Activated naive CD8-positive, alpha-beta T cell treated with anti-CD3 and anti-CD28 coated beads, Interleukin-2, amount 10 ng/mL, durations not matched to agents 7 days and 5 days (primary cell): ENCODE results near the gene GALNT17. TPM values are rescaled to one million over a fixed set of nuclear protein-coding genes. Genes with fewer than 3 reads are reported as not detected.

ENCODE experiments used
- ATAC-seq: fragments of 150-1000 bp; cut with Tn5 transposase; one replicate; pipeline ENCODE4 v1.10.0; 2021; ENCODE audit warnings: low read depth, moderate library complexity
- POLR2A ChIA-PET: fragments of 350-600 bp; sonication (Branson Sonifier 250); formaldehyde crosslinking; loops from one replicate; lab custom pipeline; 2021; ENCODE audit warnings: antibody characterized with exemption; lab: Charles Lee
- DNase-seq: peaks from one replicate; pipeline ENCODE4 v3.0.0; 2021
- H3K27ac Mint-ChIP-seq: one replicate; pipeline ENCODE4 v1.8.0; 2022; ENCODE audit warnings: mild to moderate bottlenecking, mixed read lengths
- H3K27me3 Mint-ChIP-seq: one replicate; pipeline ENCODE4 v1.8.0; 2022; ENCODE audit warnings: mild to moderate bottlenecking, moderate library complexity, mixed read lengths
- H3K36me3 Mint-ChIP-seq: one replicate; pipeline ENCODE4 v1.8.0; 2021; ENCODE audit warnings: mild to moderate bottlenecking, mixed read lengths
- H3K4me1 Mint-ChIP-seq: one replicate; pipeline ENCODE4 v1.8.0; 2021; ENCODE audit warnings: mixed read lengths
- H3K4me3 Mint-ChIP-seq: one replicate; pipeline ENCODE4 v1.8.0; 2022; ENCODE audit warnings: mild to moderate bottlenecking, moderate library complexity, mixed read lengths
- H3K9me3 Mint-ChIP-seq: one replicate; pipeline ENCODE4 v1.8.0; 2021; ENCODE audit warnings: mixed read lengths
- total RNA-seq, 2 experiments: library from RNA; stranded (reverse); gene quantifications; one replicate each; pipeline ENCODE4 v1.2.3, GENCODE V29; 2021

GALNT17 gene
- total RNA-seq, 2 experiments from 2014 or later: not detected

DNA sequence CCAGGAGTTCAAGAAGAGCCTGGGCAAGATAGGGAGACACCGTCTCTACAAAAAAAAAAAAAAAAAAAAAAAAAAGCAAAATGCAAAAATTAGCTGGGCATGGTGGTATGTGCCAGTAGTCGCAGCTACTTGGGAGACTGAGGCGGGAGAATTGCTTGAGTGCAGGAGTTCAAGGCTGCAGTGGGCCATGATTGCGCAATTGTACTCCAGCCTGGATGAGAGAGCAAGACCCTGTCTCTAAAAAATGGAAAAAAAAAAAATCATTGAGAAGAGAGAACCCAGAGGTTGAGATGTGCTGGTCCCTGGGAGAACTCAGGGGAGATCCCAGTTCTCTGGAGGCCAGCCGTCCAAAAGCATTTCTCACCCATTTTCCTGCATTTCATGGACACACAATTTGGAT lies 95.2 kb downstream of the GALNT17 start:
- POLR2A ChIA-PET: no interaction called here
- peaks cover 14% of the 10 kb centered on the region for H3K9me3 Mint-ChIP-seq
- DNase-seq (no peak), ATAC-seq (no peak)
- no peaks in the 10 kb centered on the region for H3K36me3 Mint-ChIP-seq
- H3K27me3 Mint-ChIP-seq: no peaks in the 10 kb centered on the region
- no peaks in the 10 kb centered on the region for H3K4me1 Mint-ChIP-seq
- no peak overlapping the region for H3K4me3 Mint-ChIP-seq
- no peak overlapping the region for H3K27ac Mint-ChIP-seq

DNA sequence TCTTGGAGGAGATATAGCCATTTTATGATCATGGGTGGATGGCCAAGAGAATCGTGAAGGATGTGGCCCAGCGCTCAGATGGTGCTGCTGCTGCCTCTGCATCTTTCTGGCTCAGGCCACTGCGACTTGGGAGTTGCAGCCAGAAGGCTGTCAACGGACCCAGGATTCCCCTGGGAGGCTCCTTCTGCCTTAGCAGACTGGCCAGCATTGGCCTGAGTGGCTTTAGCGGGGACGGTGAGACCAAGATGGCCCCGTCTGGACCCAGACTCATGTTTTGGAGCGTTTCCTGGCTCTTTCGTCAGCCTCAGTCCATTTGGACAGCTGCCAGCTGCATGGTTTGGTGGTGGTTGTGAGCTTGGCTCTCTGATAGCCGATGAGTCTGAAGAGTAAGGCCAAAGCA lies 97.2 kb downstream of the GALNT17 start:
- H3K36me3 Mint-ChIP-seq: no peaks in the 10 kb centered on the region
- POLR2A ChIA-PET: no interaction called here
- ATAC-seq: no peak
- no peak overlapping the region for H3K4me3 Mint-ChIP-seq
- DNase-seq: no peak
- peaks cover 17% of the 10 kb centered on the region for H3K9me3 Mint-ChIP-seq
- H3K27ac Mint-ChIP-seq: no peak overlapping the region
- H3K27me3 Mint-ChIP-seq: no peaks in the 10 kb centered on the region
- H3K4me1 Mint-ChIP-seq: no peaks in the 10 kb centered on the region

DNA sequence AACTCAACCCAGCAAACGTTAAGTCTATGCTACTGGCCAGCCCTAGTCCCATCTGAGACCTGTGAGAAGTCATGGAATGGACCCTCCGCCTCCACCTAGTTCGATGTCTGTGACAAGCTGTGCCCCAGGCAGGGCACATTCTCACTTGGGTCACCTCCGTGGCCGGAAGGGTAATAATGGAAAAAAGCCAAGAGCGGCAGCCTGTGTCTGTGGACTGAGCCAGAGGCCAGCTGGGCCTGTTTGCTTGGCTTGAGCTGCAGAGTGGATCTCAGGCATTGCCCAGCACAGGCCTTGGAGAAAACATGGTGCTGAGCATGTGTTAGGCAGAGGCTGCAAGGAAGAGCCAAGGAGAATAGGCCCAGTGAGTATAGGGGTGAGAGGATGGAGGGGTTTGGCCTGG lies 97.8 kb downstream of the GALNT17 start:
- DNase-seq (no peak), ATAC-seq (no peak)
- no peaks in the 10 kb centered on the region for H3K36me3 Mint-ChIP-seq
- POLR2A ChIA-PET: no interaction called here
- H3K9me3 Mint-ChIP-seq: peaks cover 17% of the 10 kb centered on the region
- H3K27me3 Mint-ChIP-seq: no peaks in the 10 kb centered on the region
- no peak overlapping the region for H3K27ac Mint-ChIP-seq
- H3K4me1 Mint-ChIP-seq: no peaks in the 10 kb centered on the region
- H3K4me3 Mint-ChIP-seq: no peak overlapping the region

DNA sequence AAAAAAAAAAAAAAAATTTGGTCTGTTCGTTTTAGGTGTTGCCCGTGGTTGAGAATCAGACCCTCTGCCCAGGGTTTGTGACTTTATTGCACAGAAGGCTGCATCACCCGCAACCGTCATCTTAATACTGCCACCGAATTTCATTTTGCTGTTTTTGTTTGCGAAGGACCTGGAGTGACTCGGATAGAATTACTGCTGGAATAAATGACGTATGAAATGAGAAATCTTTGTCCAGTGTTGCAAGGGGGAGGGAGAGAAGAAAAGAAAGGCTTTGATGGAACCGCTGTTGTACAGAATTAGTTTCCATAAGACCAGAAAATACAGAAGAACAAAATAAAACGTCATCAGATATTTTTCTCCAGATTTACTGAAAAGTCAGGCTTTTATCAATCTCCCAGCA lies 103.3 kb downstream of the GALNT17 start:
- Mint-ChIP-seq H3K36me3 (no peaks in the 10 kb centered on the region), H3K4me3 (no peak overlapping the region), H3K4me1 (no peaks in the 10 kb centered on the region), H3K27me3 (no peaks in the 10 kb centered on the region), H3K27ac (no peak overlapping the region), H3K9me3 (peaks cover 23% of the 10 kb centered on the region)
- DNase-seq: no peak
- POLR2A ChIA-PET: no interaction called here
- ATAC-seq: no peak

DNA sequence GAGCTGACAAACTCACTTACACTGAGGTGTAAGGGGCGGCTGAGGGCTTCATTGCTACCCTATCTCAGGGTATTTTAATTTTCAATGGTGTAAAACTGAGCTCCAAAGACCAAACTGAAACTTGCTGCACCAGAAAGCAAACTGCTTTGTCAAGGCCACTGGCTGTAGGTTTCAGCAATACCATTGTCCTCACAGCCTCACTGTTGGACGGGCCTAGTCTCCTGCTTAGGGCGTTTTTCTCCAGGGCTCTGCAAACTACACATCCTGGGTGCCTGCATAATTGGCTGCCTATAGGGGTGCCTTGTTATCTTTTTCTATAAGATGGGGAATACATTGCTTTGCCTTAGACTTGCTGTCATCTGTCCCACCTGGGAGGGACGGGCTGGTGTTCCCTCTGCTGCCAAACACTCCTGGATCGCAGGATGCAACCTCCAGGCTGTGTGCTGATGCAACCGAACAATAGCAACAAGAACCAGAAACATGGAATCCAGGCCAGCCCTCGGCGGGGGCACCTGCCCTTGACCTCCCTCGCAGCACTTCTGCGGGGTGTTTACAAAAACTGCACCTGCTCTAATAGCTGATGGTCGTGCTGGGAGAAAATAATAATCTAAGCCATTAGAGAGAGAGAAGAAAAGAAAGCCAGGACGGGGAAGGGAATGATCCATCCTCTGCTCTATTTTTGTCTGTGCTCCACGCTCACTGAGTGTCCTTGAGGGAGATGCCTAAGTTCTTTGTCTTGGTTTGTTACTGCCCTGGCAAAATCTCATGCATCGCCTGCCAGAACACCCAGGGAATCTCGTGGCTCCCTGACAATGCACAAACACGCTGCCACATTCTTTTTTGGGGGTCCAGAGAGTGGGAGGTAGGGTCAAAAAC lies 104.5 kb downstream of the GALNT17 start:
- Mint-ChIP-seq H3K36me3 (no peaks in the 10 kb centered on the region), H3K27ac (no peak overlapping the region), H3K27me3 (no peaks in the 10 kb centered on the region), H3K4me3 (no peak overlapping the region), H3K4me1 (no peaks in the 10 kb centered on the region), H3K9me3 (peaks cover 22% of the 10 kb centered on the region)
- no peak for DNase-seq
- ATAC-seq: no peak
- POLR2A ChIA-PET: no interaction called here

DNA sequence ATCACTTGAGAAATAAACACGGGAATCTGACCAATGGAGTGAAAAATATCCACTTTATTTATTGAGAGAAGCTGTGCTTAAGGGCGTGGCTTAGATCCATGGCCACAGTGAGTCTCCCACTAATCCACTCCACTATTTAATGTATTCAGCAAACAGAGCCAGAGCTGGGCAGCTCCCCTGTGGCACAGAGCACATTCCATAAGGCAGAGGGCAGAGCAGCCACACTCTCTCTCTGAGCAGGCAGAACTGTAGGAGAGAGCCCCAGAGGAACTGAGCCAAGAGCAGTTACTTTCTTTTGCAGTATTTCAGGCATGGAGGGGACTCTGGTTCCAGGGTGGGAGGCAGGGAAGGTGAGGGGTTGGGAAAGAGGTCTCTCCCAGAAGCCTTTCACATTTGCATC lies 106.0 kb downstream of the GALNT17 start:
- Mint-ChIP-seq H3K27me3 (no peaks in the 10 kb centered on the region), H3K9me3 (peaks cover 18% of the 10 kb centered on the region), H3K27ac (no peak overlapping the region), H3K4me3 (no peak overlapping the region), H3K36me3 (no peaks in the 10 kb centered on the region), H3K4me1 (no peaks in the 10 kb centered on the region)
- ATAC-seq (no peak), DNase-seq (no peak)
- POLR2A ChIA-PET: no interaction called here

DNA sequence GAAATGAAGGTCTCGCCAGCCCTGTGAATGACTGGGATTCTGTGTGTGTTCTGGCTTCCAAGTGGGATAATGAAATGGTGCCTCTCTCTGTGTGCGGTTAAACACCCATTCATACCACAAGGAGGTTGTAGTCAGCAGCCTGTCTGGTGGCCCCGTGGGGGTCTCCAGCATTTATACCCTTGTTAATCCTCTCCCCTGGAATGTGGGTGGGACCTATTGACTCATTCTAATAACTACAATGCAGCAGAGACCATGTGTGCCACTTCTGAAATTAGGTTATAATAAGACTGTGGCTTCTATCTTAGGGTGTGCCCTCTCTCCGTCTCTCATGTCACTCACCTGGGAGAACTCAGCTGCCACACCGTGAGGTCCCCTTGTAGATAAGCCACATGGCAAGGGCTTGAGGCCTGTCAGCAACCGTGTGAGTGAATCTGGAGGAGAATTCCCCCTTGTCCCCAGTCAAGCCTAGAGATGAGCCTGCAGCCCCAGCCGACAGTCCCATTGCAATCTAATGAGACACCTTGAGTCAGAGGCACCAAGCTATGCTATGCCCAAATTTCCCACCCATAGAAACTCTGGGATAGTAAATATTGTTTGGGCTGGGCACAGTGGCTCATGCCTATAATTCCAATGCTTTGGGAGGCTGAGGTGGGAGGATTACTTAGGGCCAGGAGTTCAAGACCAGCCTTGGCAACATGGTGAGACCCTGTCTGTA lies 106.8 kb downstream of the GALNT17 start:
- Mint-ChIP-seq H3K27ac (no peak overlapping the region), H3K36me3 (no peaks in the 10 kb centered on the region), H3K9me3 (peaks cover 18% of the 10 kb centered on the region), H3K27me3 (no peaks in the 10 kb centered on the region), H3K4me1 (no peaks in the 10 kb centered on the region), H3K4me3 (no peak overlapping the region)
- ATAC-seq: no peak
- no peak for DNase-seq
- POLR2A ChIA-PET: no interaction called here

DNA sequence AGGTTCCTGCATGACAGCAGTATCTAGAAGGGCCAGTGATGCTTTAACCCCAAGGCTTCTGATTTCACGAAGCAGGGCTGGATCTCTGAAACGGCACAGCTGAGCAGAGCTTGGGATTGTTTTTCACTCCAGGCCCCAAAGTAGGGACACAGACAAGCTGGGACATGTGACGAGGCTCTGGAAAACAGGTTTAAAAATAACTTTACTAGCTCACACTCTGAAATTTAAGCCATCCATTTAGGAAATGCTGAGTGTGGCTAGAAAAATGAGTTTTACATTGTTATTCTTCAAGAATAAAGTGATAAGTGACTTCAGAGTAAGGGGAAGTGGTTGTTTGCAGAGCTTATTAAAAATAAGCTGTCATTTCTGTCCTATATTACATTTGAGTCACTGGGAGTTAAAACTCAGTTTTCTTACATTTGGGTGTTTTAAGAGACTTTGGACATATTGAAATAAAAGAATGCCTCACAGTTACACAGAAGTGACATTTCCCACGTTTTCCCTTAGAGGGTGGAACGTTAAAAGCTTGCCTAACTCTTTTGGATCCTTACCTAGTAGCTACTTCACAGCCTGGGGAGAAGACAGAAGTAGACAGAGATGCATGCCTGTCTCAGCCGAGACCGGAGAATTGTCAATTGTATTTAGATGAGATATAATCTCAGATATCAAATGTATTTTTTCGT lies 107.8 kb downstream of the GALNT17 start:
- POLR2A ChIA-PET: no interaction called here
- ATAC-seq: no peak

DNA sequence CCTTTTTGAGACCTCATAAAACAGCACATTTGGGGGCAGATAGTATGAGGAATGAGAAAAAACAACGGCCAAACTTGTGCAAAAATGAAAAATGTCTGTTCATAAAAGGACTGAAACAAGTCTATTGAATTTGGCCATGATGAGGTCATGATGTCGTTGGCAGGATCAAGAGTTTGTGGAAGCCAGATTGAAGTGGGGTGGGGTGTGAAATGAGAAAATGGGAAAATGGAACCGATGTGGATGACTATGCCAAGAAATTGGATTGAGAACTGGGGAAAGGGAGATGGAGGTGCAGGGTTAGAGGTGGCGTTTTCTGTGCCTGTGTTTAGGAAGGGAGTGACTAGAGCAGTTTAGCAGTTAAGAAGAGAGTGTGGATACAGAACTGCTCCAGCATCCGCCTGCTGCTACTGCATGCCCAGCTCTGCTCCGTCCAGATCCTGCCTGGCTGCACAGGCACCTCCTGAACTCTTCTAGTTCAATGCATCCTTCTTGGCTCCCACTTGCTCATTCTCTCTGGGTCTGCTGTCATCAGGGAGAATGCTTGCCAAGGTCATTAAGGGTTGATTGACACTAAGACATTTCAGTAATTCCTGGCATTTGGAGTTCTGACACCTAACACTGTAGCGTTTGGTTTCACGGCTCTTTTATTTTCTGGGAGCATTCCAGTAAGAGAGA lies 111.9 kb downstream of the GALNT17 start:
- Mint-ChIP-seq H3K9me3 (peaks cover 21% of the 10 kb centered on the region), H3K27ac (no peak overlapping the region), H3K36me3 (no peaks in the 10 kb centered on the region), H3K27me3 (no peaks in the 10 kb centered on the region), H3K4me3 (no peak overlapping the region), H3K4me1 (no peaks in the 10 kb centered on the region)
- DNase-seq (no peak), ATAC-seq (no peak)
- POLR2A ChIA-PET: no interaction called here

More for the DNA sequence above, 107.8 kb downstream of the GALNT17 start:
- H3K27me3 Mint-ChIP-seq: no peaks in the 10 kb centered on the region
- DNase-seq: no peak
- no peak overlapping the region for H3K27ac Mint-ChIP-seq
- H3K36me3 Mint-ChIP-seq: no peaks in the 10 kb centered on the region
- no peaks in the 10 kb centered on the region for H3K4me1 Mint-ChIP-seq
- H3K4me3 Mint-ChIP-seq: no peak overlapping the region
- peaks cover 18% of the 10 kb centered on the region for H3K9me3 Mint-ChIP-seq

DNA sequence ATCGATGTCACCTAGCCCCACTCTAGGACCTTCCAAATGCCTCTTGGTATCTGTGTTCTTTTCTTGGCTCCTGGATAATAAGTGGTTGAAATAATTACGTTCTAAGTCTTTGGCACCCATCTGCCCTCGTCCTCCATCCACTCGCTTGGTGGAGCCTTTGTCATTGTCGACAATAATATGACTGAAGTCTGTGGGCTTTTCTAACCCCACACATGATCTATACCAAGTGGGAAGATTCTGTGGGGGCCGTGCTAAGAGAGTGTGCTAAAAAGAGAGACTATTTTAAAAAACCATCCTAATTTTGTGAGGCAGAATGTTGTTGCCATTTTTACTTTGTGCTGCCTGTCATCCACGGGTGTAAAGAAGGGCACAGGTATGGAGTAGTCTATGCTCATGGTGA lies 113.1 kb downstream of the GALNT17 start:
- no peaks in the 10 kb centered on the region for H3K36me3 Mint-ChIP-seq
- ATAC-seq (no peak), DNase-seq (no peak)
- H3K27me3 Mint-ChIP-seq: no peaks in the 10 kb centered on the region
- no peak overlapping the region for H3K27ac Mint-ChIP-seq
- H3K4me1 Mint-ChIP-seq: no peaks in the 10 kb centered on the region
- H3K4me3 Mint-ChIP-seq: no peak overlapping the region
- POLR2A ChIA-PET: no interaction called here
- H3K9me3 Mint-ChIP-seq: peaks cover 21% of the 10 kb centered on the region

DNA sequence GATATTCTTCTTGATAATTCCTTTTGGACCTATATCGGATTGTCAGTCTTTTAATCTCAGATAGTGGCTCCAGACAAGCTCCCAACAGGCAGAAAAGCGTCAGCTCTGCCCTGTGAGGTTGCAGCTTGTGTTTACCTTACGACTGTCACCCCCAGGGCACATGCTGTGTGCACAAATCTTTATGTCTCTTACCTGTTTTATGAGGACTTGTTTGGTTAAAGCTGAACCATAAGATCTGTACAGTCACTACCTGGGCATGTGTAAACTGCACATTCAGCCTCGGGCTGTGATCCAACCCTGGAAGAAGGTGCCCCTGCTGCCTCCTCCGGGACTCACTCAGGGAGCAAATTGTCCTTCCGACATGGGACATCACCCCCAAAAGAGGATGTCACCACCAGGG lies 119.8 kb downstream of the GALNT17 start:
- H3K27me3 Mint-ChIP-seq: no peaks in the 10 kb centered on the region
- no peak for DNase-seq
- peaks cover 13% of the 10 kb centered on the region for H3K9me3 Mint-ChIP-seq
- H3K27ac Mint-ChIP-seq: no peak overlapping the region
- H3K36me3 Mint-ChIP-seq: no peaks in the 10 kb centered on the region
- no peak for ATAC-seq
- POLR2A ChIA-PET: no interaction called here
- no peak overlapping the region for H3K4me3 Mint-ChIP-seq
- no peaks in the 10 kb centered on the region for H3K4me1 Mint-ChIP-seq

DNA sequence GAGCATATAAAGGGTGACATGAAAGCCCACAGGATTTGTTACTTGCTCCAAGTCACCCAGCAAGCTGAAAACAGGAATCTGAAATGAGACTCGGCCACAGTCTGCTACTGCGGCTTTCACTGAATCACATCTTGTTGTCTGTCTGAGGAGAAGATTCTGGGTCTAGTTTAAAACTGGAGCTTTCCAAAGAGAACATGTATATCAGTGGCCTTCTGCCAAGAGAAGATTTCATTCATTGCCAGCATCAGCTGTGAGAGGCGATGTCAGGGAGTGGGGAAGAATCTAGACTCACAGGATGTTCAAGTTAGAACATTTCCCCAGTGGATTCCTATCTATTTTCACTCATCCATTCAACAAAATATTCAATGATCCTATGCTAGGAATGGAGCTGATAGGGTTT lies 122.8 kb downstream of the GALNT17 start:
- no peak overlapping the region for H3K27ac Mint-ChIP-seq
- DNase-seq (no peak), ATAC-seq (no peak)
- peaks cover 16% of the 10 kb centered on the region for H3K9me3 Mint-ChIP-seq
- no peak overlapping the region for H3K4me3 Mint-ChIP-seq
- POLR2A ChIA-PET: no interaction called here
- no peaks in the 10 kb centered on the region for H3K27me3 Mint-ChIP-seq
- no peaks in the 10 kb centered on the region for H3K4me1 Mint-ChIP-seq
- H3K36me3 Mint-ChIP-seq: no peaks in the 10 kb centered on the region

DNA sequence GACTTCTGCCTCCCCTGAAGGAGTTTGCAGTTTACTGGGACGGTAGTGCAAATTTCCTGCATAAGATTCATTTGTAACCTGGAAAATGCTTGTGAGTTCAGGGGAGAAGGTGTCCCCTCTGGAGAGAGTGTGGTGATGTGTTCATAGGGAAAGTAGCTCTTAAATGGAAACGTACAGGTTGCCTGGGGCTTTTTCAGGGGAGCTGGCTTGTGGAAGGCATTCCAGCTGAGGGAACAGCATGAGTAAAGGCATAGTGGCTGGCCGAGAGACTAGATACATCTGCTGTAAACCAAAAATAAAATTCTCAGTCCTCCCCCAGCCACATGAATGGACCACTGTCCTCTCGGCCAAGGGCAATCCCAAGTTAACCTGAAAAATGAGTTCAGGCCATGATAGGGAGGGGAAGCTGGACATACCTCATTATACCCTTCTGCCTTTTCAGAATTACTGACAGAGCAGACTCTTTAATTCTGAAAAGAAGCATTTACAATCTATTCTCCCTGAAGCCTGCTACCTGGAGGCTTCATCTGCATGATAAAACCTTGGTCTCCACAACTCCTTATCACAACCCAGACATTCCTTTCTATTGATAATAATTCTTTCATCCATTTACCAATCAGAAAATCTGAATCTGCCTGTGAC lies 123.7 kb downstream of the GALNT17 start:
- no peak overlapping the region for H3K27ac Mint-ChIP-seq
- H3K36me3 Mint-ChIP-seq: no peaks in the 10 kb centered on the region
- DNase-seq (no peak), ATAC-seq (no peak)
- no peak overlapping the region for H3K4me3 Mint-ChIP-seq
- H3K9me3 Mint-ChIP-seq: peaks cover 16% of the 10 kb centered on the region
- H3K4me1 Mint-ChIP-seq: no peaks in the 10 kb centered on the region
- POLR2A ChIA-PET: no interaction called here
- H3K27me3 Mint-ChIP-seq: no peaks in the 10 kb centered on the region
